ENCODE measurements around the gene CGB7.
"Not testable (repeated sequence)": the region's sequence is repeated elsewhere in the genome, so short reads cannot be mapped to it uniquely, and the experiment has no call there.

Gene CGB7

GRCh38 chr19:49018388-49019241 is 38.9 kb downstream of the CGB7 start:
- not testable (repeated sequence) for H3K36me3 ChIP-seq (ENCODE audit: insufficient read depth, low read length); H3K9me3 ChIP-seq (ENCODE audit: control insufficient read depth, insufficient read depth, low read length)
- Histone ChIP-seq H3K9ac (ENCODE audit: low read depth, low read length) (peak overlapping the region; percentile 75), H3K4me1 (ENCODE audit: insufficient read depth, low read length) (peaks cover 12% of the 10 kb centered on the region; the same call in 1 of the 2 replicates)

GRCh38 chr19:49017666-49018351 is 39.7 kb downstream of the CGB7 start:
- peaks cover 7% of the 10 kb centered on the region; the same call in 1 of the 2 replicates for H3K36me3 ChIP-seq (ENCODE audit: insufficient read depth, low read length)
- H3K9me3 ChIP-seq (ENCODE audit: control insufficient read depth, insufficient read depth, low read length): no peaks in the 10 kb centered on the region
- peaks cover 12% of the 10 kb centered on the region; the same call in 1 of the 2 replicates for H3K4me1 ChIP-seq (ENCODE audit: insufficient read depth, low read length)
- peak overlapping the region; percentile 75 for H3K9ac ChIP-seq (ENCODE audit: low read depth, low read length)

GRCh38 chr19:49017041-49017665 is 40.4 kb downstream of the CGB7 start, which contains the start of gene LHB:
Gene LHB (minus strand): TSS chr19:49017091. CDS start chr19:49017081, 10 bp downstream.
- H3K9me3 ChIP-seq (ENCODE audit: control insufficient read depth, insufficient read depth, low read length): no peaks in the 10 kb centered on the region
- peaks cover 7% of the 10 kb centered on the region; the same call in 1 of the 2 replicates for H3K36me3 ChIP-seq (ENCODE audit: insufficient read depth, low read length)
- H3K4me1 ChIP-seq (ENCODE audit: insufficient read depth, low read length): peaks cover 12% of the 10 kb centered on the region; the same call in 1 of the 2 replicates
- H3K9ac ChIP-seq (ENCODE audit: low read depth, low read length): peak within 1 kb of the TSS; percentile 75; the same call in 1 of the 2 replicates

GRCh38 chr19:49016067-49016839 is 41.3 kb downstream of the CGB7 start:
- no peaks in the 10 kb centered on the region for H3K9me3 ChIP-seq (ENCODE audit: control insufficient read depth, insufficient read depth, low read length)
- no peak overlapping the region for H3K9ac ChIP-seq (ENCODE audit: low read depth, low read length)
- peaks cover 8% of the 10 kb centered on the region; the same call in 1 of the 2 replicates for H3K4me1 ChIP-seq (ENCODE audit: insufficient read depth, low read length)
- H3K36me3 ChIP-seq (ENCODE audit: insufficient read depth, low read length): peaks cover 14% of the 10 kb centered on the region; the same call in 1 of the 2 replicates

GRCh38 chr19:49014870-49015255 is 42.7 kb downstream of the CGB7 start:
- Histone ChIP-seq H3K36me3 (ENCODE audit: insufficient read depth, low read length) (peaks cover 20% of the 10 kb centered on the region), H3K9me3 (ENCODE audit: control insufficient read depth, insufficient read depth, low read length) (no peaks in the 10 kb centered on the region), H3K4me1 (ENCODE audit: insufficient read depth, low read length) (no peaks in the 10 kb centered on the region), H3K9ac (ENCODE audit: low read depth, low read length) (no peak overlapping the region)

GRCh38 chr19:49014123-49014869 is 43.3 kb downstream of the CGB7 start:
- no peaks in the 10 kb centered on the region for H3K4me1 ChIP-seq (ENCODE audit: insufficient read depth, low read length)
- H3K36me3 ChIP-seq (ENCODE audit: insufficient read depth, low read length): peaks cover 20% of the 10 kb centered on the region
- no peak overlapping the region for H3K9ac ChIP-seq (ENCODE audit: low read depth, low read length)
- H3K9me3 ChIP-seq (ENCODE audit: control insufficient read depth, insufficient read depth, low read length): no peaks in the 10 kb centered on the region

GRCh38 chr19:49011194-49011593 is 46.4 kb downstream of the CGB7 start:
- H3K36me3 ChIP-seq (ENCODE audit: insufficient read depth, low read length): peaks cover 24% of the 10 kb centered on the region
- H3K9me3 ChIP-seq (ENCODE audit: control insufficient read depth, insufficient read depth, low read length): no peaks in the 10 kb centered on the region
- H3K9ac ChIP-seq (ENCODE audit: low read depth, low read length): no peak overlapping the region
- H3K4me1 ChIP-seq (ENCODE audit: insufficient read depth, low read length): no peaks in the 10 kb centered on the region

GRCh38 chr19:49010453-49010852 is 47.1 kb downstream of the CGB7 start:
- Histone ChIP-seq H3K9me3 (ENCODE audit: control insufficient read depth, insufficient read depth, low read length) (no peaks in the 10 kb centered on the region), H3K4me1 (ENCODE audit: insufficient read depth, low read length) (no peaks in the 10 kb centered on the region), H3K36me3 (ENCODE audit: insufficient read depth, low read length) (peaks cover 24% of the 10 kb centered on the region), H3K9ac (ENCODE audit: low read depth, low read length) (no peak overlapping the region)

- no peaks in the 10 kb centered on the region for H3K4me1 ChIP-seq (ENCODE audit: insufficient read depth, low read length)
- peaks cover 26% of the 10 kb centered on the region for H3K36me3 ChIP-seq (ENCODE audit: insufficient read depth, low read length)
- H3K9me3 ChIP-seq (ENCODE audit: control insufficient read depth, insufficient read depth, low read length): no peaks in the 10 kb centered on the region
- no peak overlapping the region for H3K9ac ChIP-seq (ENCODE audit: low read depth, low read length)
Measured at GRCh38 chr19:49009828-49010227, 47.7 kb downstream of the CGB7 start.

- Histone ChIP-seq H3K36me3 (ENCODE audit: insufficient read depth, low read length) (peaks cover 31% of the 10 kb centered on the region), H3K9ac (ENCODE audit: low read depth, low read length) (no peak overlapping the region), H3K4me1 (ENCODE audit: insufficient read depth, low read length) (no peaks in the 10 kb centered on the region), H3K9me3 (ENCODE audit: control insufficient read depth, insufficient read depth, low read length) (no peaks in the 10 kb centered on the region)
Measured at GRCh38 chr19:49006905-49007304, 50.6 kb downstream of the CGB7 start.

- Histone ChIP-seq H3K9me3 (ENCODE audit: control insufficient read depth, insufficient read depth, low read length) (no peaks in the 10 kb centered on the region), H3K36me3 (ENCODE audit: insufficient read depth, low read length) (peaks cover 20% of the 10 kb centered on the region), H3K9ac (ENCODE audit: low read depth, low read length) (no peak overlapping the region)
Measured at GRCh38 chr19:49004964-49005614, 52.5 kb downstream of the CGB7 start.

More at GRCh38 chr19:49004964-49005614, 52.5 kb downstream of the CGB7 start:
- H3K4me1 ChIP-seq (ENCODE audit: insufficient read depth, low read length): no peaks in the 10 kb centered on the region

All from ES-I3 (cell line).